Erythroblast (primary cell): ENCODE results near the gene PRKCE.

Source experiments
- GATA1 ChIP-seq: IDR thresholded peaks from 2 replicates; pipeline ENCODE4 v1.6.1; 2011; ENCODE audit warnings: low read depth, mild to moderate bottlenecking, control low read depth, low read length, moderate library complexity
- POLR2A ChIP-seq: IDR thresholded peaks from 2 replicates; pipeline ENCODE4 v1.6.1; 2011; ENCODE audit warnings: mild to moderate bottlenecking, low read length

DNA sequence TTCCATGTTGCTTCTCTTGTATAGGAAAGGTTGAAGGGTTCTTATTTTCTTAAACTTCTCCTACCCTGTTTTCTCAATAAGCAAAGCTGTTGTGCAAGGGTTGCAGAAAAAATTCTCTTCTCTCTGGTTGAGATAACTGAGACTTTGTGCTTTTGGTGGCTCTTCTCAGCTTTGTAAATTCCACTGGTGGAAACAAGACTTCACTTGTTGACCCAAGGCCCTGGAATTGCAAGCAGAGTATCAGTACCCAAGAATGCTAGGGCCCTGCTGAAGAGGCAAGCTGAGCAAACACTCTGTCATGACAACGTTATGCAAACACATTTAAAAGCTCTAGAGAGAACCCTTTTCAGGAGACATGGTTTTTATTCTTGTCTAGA is 351.0 kb downstream of the PRKCE start:
- no peak for TF ChIP-seq POLR2A
- TF ChIP-seq GATA1: no peak
